ENCODE results near the gene HCN1. TPM values are rescaled to one million over a fixed set of nuclear protein-coding genes. Genes with fewer than 3 reads are reported as not detected.

Gene HCN1
- total and polyA plus RNA-seq, 2 of the 8 experiments (the other 6 are each of a cell fraction or from before 2014, with no cell fraction given) = 1.1 to 6.7 TPM

DNA sequence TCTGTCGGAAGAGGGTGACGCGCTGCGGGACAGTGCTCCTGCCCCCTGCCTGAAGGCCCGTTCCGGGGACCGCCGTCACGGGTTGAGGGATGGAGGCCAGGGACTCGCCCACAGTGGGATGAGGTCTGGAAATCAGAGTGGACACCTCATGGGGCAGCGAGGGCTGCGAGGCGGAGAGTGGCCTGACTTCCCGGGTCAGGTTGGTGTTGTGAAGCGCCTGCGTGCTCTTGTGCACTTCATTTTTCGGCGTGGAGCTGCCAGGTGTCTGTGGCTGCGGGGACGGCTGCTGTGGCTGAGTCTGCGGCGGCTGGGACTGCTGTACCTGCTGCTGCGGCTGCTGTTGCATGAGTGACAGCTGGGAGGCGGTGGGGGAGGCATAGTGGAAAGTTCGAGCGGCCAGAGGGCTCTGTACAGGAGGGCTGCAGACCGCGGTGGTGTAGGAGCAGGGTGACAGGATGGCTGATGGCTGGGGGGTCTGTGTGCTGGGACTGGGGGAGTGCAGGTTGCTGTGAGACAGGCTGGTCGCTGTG lies 434.1 kb downstream of the HCN1 start:
- H3K9ac ChIP-seq (replicated peaks in 1 of 4; ENCODE audit: extremely low read depth in 1 of 4, low read depth in 3 of 4, low read length in 3 of 4) = no peak overlapping the region
- ChIA-PET CTCF (ENCODE audit: partially characterized antibody) (no interaction called here), POLR2A (ENCODE audit: partially characterized antibody) (no interaction called here)
- no peaks in the 10 kb centered on the region for H3K23me2 ChIP-seq (ENCODE audit: low read depth, low read length)
- H3K23ac ChIP-seq (ENCODE audit: insufficient read length) = no peak overlapping the region
- no peak overlapping the region for H3K14ac ChIP-seq (ENCODE audit: insufficient read length)
- no peak overlapping the region for H3K4me2 ChIP-seq (ENCODE audit: insufficient read depth in 1 of 2, low read depth in 2 of 2, low read length in 2 of 2)
- no peak overlapping the region for H2BK5ac ChIP-seq (ENCODE audit: low read depth, low read length)
- DNase-seq (ENCODE audit: low read depth in 1 of 2, low spot score in 2 of 2) (no peak), FAIRE-seq (no peak)
- no peak overlapping the region for H2AK5ac ChIP-seq (ENCODE audit: low read depth, low read length)
- H3K18ac ChIP-seq (ENCODE audit: extremely low read depth, low read length) = peak overlapping the region; percentile 56; the same call in 1 of the 2 replicates
- H3K4ac ChIP-seq (replicated peaks; ENCODE audit: insufficient read length, low read depth, low read length) = no peak overlapping the region
- H3K27ac ChIP-seq (ENCODE audit: low read depth, low read length) = no peak overlapping the region
- H4K91ac ChIP-seq (replicated peaks; ENCODE audit: insufficient read length, low read length) = no peak overlapping the region
- H3K4me1 ChIP-seq (replicated peaks in 1 of 4; ENCODE audit: control insufficient read depth in 3 of 4, insufficient read depth in 4 of 4, low read length in 3 of 4) = peaks cover 0 to 2% (median 0%) of the 10 kb centered on the region in 4 experiments; a peak in 1 of 7 replicates
- no peak overlapping the region; the same call in none of the 2 replicates for H4K8ac ChIP-seq (ENCODE audit: extremely low read depth, insufficient read depth, low read length)
- H3K4me3 ChIP-seq (ENCODE audit: extremely low read depth in 1 of 4, insufficient read depth in 2 of 4, low read depth in 3 of 4, low read length in 4 of 4) = no peak overlapping the region
- H3K56ac ChIP-seq (replicated peaks; ENCODE audit: insufficient read length, low read depth, low read length) = no peak overlapping the region
- H2AFZ ChIP-seq (ENCODE audit: low read length) = no peak overlapping the region
- H2BK120ac ChIP-seq (replicated peaks; ENCODE audit: low read depth, low read length) = no peak overlapping the region
- H3K36me3 ChIP-seq (ENCODE audit: control insufficient read depth in 2 of 4, insufficient read depth in 4 of 4, low read length in 3 of 4) = peaks cover 0 to 4% (median 0%) of the 10 kb centered on the region in 4 experiments; a peak in 3 of 8 replicates
- no peaks in the 10 kb centered on the region for H4K20me1 ChIP-seq (replicated peaks in 1 of 2; ENCODE audit: control insufficient read depth in 1 of 2, insufficient read depth in 2 of 2, low read length in 2 of 2)
- no peaks in the 10 kb centered on the region for H3K79me2 ChIP-seq (ENCODE audit: control insufficient read depth in 1 of 2, insufficient read depth in 2 of 2, low read length in 2 of 2)
- WGBS, 2 experiments (ENCODE audit: extremely low coverage in 1 of 2, insufficient coverage in 1 of 2, insufficient read length in 1 of 2, insufficient replicate concordance in 2 of 2, low coverage in 1 of 2, low lambda C conversion rate in 2 of 2, missing lambda C conversion rate in 1 of 2) = 95% methylated on average over 27 of the region's 29 CpGs; no CpG with 5 or more reads in 1 of the 2 experiments
- H2BK20ac ChIP-seq (ENCODE audit: low read length) = peak overlapping the region; percentile 21; the same call in 1 of the 2 replicates
- no peaks in the 10 kb centered on the region; a peak in 1 of 4 replicates for H3K9me3 ChIP-seq (ENCODE audit: insufficient read depth in 2 of 2, low read depth in 1 of 2, low read length in 1 of 2)
- TF ChIP-seq SIRT6 (IDR thresholded peaks at IDR 0.05; ENCODE audit: low read length) = no peak
- TF ChIP-seq RXRA (IDR thresholded peaks at IDR 0.05; ENCODE audit: insufficient read depth, low read depth, low read length) = no peak
- TF ChIP-seq TAF1 (IDR thresholded peaks at IDR 0.05; ENCODE audit: low read depth, low read length) = no peak
- TF ChIP-seq TCF12 (IDR thresholded peaks at IDR 0.05; ENCODE audit: low read depth, low read length) = no peak
- TF ChIP-seq EZH2 (IDR thresholded peaks at IDR 0.05; ENCODE audit: low read depth, low read length, severe bottlenecking) = no peak
- peak overlapping the region; percentile 21; the same call in 1 of the 2 replicates for H2BK15ac ChIP-seq (ENCODE audit: low read length)
- no peak overlapping the region for H4K5ac ChIP-seq (ENCODE audit: insufficient read length, low read depth, low read length)
- no peaks in the 10 kb centered on the region for H3K79me1 ChIP-seq (ENCODE audit: low read depth, low read length)
- H2BK12ac ChIP-seq (ENCODE audit: low read depth, low read length) = no peak overlapping the region; the same call in 1 of the 2 replicates
- H3K27me3 ChIP-seq (replicated peaks in 1 of 4; ENCODE audit: control insufficient read depth in 3 of 4, extremely low read depth in 1 of 4, insufficient read depth in 3 of 4, low read length in 3 of 4) = no peaks in the 10 kb centered on the region

All from H1 (cell line).